B cell (primary cell): ENCODE results near the gene GABRB2. TPM values are rescaled to one million over a fixed set of nuclear protein-coding genes. Genes with fewer than 3 reads are reported as not detected.
"Not testable (repeated sequence)": the region's sequence is repeated elsewhere in the genome, so short reads cannot be mapped to it uniquely, and the experiment has no call there.

ENCODE experiments used
- ATAC-seq: fragments of 200-7000 bp; cut with Tn5 transposase; one replicate; pipeline ENCODE4 v1.10.0; 2021; ENCODE audit warnings: low read depth, mild to moderate bottlenecking, moderate number of reproducible peaks, moderate library complexity
- CTCF ChIA-PET: fragments of 350-600 bp; sonication (Branson Sonifier 250); formaldehyde crosslinking; loops from one replicate; lab custom pipeline; 2021; ENCODE audit warnings: antibody characterized with exemption, inconsistent platforms; lab: Charles Lee
- POLR2A ChIA-PET: fragments of 350-600 bp; sonication (Branson Sonifier 250); formaldehyde crosslinking; loops from one replicate; lab custom pipeline; 2021; ENCODE audit warnings: antibody characterized with exemption; lab: Charles Lee
- DNase-seq: peaks from one replicate; pipeline ENCODE4 v3.0.0; 2013
- H2AFZ ChIP-seq: 2 replicates; pipeline ENCODE4 v1.6.1; 2012; ENCODE audit warnings: mild to moderate bottlenecking, low read depth, low read length; ENCODE audit not compliant: insufficient read depth, poor library complexity, severe bottlenecking
- H3K27ac ChIP-seq, 2 donors: 1 replicate in 1 of 2; 2 replicates in 1 of 2; pipeline ENCODE4 v1.5.1; 2012 to 2013; ENCODE audit warnings: low read length in 2 of 2, mild to moderate bottlenecking in 2 of 2, moderate library complexity in 1 of 2
- H3K27me3 ChIP-seq, 4 experiments: fragments of 200-600 bp in 1 of 4; sonication (generic) in 1 of 4; replicated peaks in 1 of 4; 1 replicate in 2 of 4; 2 replicates in 2 of 4; pipeline versions ENCODE4 v1.6.1 to v1.7.0; 2013 to 2016; ENCODE audit warnings: low read length in 3 of 4, mild to moderate bottlenecking in 2 of 4, mixed read lengths in 1 of 4, moderate library complexity in 1 of 4; ENCODE audit not compliant: insufficient read depth in 4 of 4, control insufficient read depth in 3 of 4; ENCODE audit errors: control extremely low read depth in 1 of 4
- H3K36me3 ChIP-seq, 2 experiments: replicated peaks in 1 of 2; 1 replicate in 1 of 2; 2 replicates in 1 of 2; pipeline versions ENCODE4 v1.6.1 to v1.7.1; 2013; ENCODE audit warnings: low read length in 1 of 2; ENCODE audit not compliant: insufficient read depth in 2 of 2, control insufficient read depth in 1 of 2; ENCODE audit errors: control extremely low read depth in 1 of 2, extremely low read depth in 1 of 2
- H3K4me1 ChIP-seq, 2 donors: fragments of 200-600 bp in 1 of 2; sonication (generic) in 1 of 2; 1 replicate in 1 of 2; 2 replicates in 1 of 2; pipeline versions ENCODE4 v1.5.1 to v1.6.1; 2013 to 2017; ENCODE audit warnings: low read length in 2 of 2; ENCODE audit not compliant: control insufficient read depth in 2 of 2, insufficient read depth in 2 of 2
- H3K4me2 ChIP-seq: replicated peaks from 2 replicates; pipeline ENCODE3; 2012; ENCODE audit warnings: mild to moderate bottlenecking, low read depth, low read length; ENCODE audit not compliant: poor library complexity, severe bottlenecking
- H3K4me3 ChIP-seq, 5 experiments: fragments of 200-600 bp in 1 of 5; sonication (generic) in 1 of 5; 1 replicate in 3 of 5; 2 replicates in 2 of 5; pipeline versions ENCODE4 v1.5.1 to v1.7.0; 2011 to 2016; ENCODE audit warnings: low read length in 4 of 5, mild to moderate bottlenecking in 4 of 5, low read depth in 2 of 5, control low read depth in 1 of 5, moderate library complexity in 1 of 5; ENCODE audit not compliant: insufficient read depth in 1 of 5; ENCODE audit errors: control extremely low read depth in 1 of 5, extremely low read depth in 1 of 5
- H3K79me2 ChIP-seq: fragments of 200-600 bp; sonication (generic); one replicate; pipeline ENCODE4 v1.6.0; 2016; ENCODE audit warnings: low read length; ENCODE audit not compliant: control insufficient read depth, insufficient read depth
- H3K9ac ChIP-seq: fragments of 200-600 bp; sonication (generic); 2 replicates; pipeline ENCODE4 v1.6.1; 2017; ENCODE audit warnings: mild to moderate bottlenecking, low read length, moderate library complexity
- H3K9me3 ChIP-seq, 3 donors: one replicate each; pipeline versions ENCODE4 v1.6.1 to v1.7.1; 2013; ENCODE audit warnings: low read length in 2 of 3; ENCODE audit not compliant: control insufficient read depth in 2 of 3, insufficient read depth in 1 of 3; ENCODE audit errors: control extremely low read depth in 1 of 3
- H4K20me1 ChIP-seq: 2 replicates; pipeline ENCODE4 v1.6.0; 2012; ENCODE audit warnings: mild to moderate bottlenecking, low read length; ENCODE audit not compliant: insufficient read depth, control insufficient read depth, poor library complexity, severe bottlenecking
- H3K27ac Mint-ChIP-seq: one replicate; pipeline ENCODE4 v1.8.0; 2021; ENCODE audit warnings: mixed read lengths
- H3K27me3 Mint-ChIP-seq: one replicate; pipeline ENCODE4 v1.8.0; 2021; ENCODE audit warnings: mixed read lengths
- H3K4me1 Mint-ChIP-seq: one replicate; pipeline ENCODE4 v1.8.0; 2021; ENCODE audit warnings: mixed read lengths
- H3K4me3 Mint-ChIP-seq: one replicate; pipeline ENCODE4 v1.8.0; 2021; ENCODE audit warnings: mixed read lengths
- H3K9me3 Mint-ChIP-seq: one replicate; pipeline ENCODE4 v1.8.0; 2022; ENCODE audit warnings: mixed read lengths; ENCODE audit not compliant: insufficient read depth
- CTCF ChIP-seq: fragments of 200-600 bp; IDR thresholded peaks from one replicate; pipeline ENCODE4 v1.8.0; 2022; ENCODE audit warnings: antibody characterized with exemption, mild to moderate bottlenecking
- EZH2 ChIP-seq: IDR thresholded peaks from 2 replicates; pipeline ENCODE4 v1.6.1; 2012; ENCODE audit warnings: borderline replicate concordance, low read depth, mild to moderate bottlenecking, moderate library complexity, low read length; ENCODE audit not compliant: insufficient read depth, poor library complexity, severe bottlenecking
- WGBS: methylation state at CpG from one replicate; pipeline ENCODE4 v1.1.5; 2013; ENCODE audit warnings: missing lambda C conversion rate; ENCODE audit not compliant: insufficient coverage; 5-methylcytosine and 5-hydroxymethylcytosine counted together
- intact Hi-C: fragments of 100-400 bp; cut with micrococcal nuclease; formaldehyde crosslinking; loops from one replicate; pipeline ENCODE4 v1.10.0; 2022
- polyA plus RNA-seq: library from polyadenylated mRNA; depleted of rRNA; stranded (reverse); fragments of >200 nt; gene quantifications from 2 replicates; pipeline ENCODE4 v1.2.3, GENCODE V29; 2012
- total RNA-seq, 2 donors: library from RNA; stranded (reverse); fragments of 120-200 nt in 1 of 2; gene quantifications; 1 replicate in 1 of 2; 2 replicates in 1 of 2; pipeline versions ENCODE4 v1.2.3 to v1.2.4, GENCODE V29; 2013 to 2022

Gene GABRB2
- total and polyA plus RNA-seq, 2 donors (not counting 1 experiment from before 2014, with no cell fraction given), result 0.15 to 0.16 TPM

GRCh38 chr5:161258438-161258837, 288.1 kb downstream of the GABRB2 start:
- no peak overlapping the region for H3K27ac Mint-ChIP-seq
- ChIA-PET POLR2A (no interaction called here), CTCF (no interaction called here)
- H3K27me3 ChIP-seq, result no peaks in the 10 kb centered on the region
- no peak overlapping the region for H3K27ac ChIP-seq
- TF ChIP-seq CTCF (no peak), EZH2 (no peak)
- no peaks in the 10 kb centered on the region for H3K27me3 Mint-ChIP-seq
- DNase-seq (no peak), ATAC-seq (no peak)
- H3K4me2 ChIP-seq, result no peak overlapping the region
- no peaks in the 10 kb centered on the region for H3K4me1 ChIP-seq
- no peak overlapping the region for H3K4me3 Mint-ChIP-seq
- intact Hi-C loops, result no loop called here
- no peak overlapping the region for H2AFZ ChIP-seq
- H4K20me1 ChIP-seq, result no peaks in the 10 kb centered on the region
- H3K36me3 ChIP-seq, result no peaks in the 10 kb centered on the region
- no peak overlapping the region for H3K4me3 ChIP-seq
- no peaks in the 10 kb centered on the region for H3K9me3 ChIP-seq
- H3K79me2 ChIP-seq, result no peaks in the 10 kb centered on the region
- no peaks in the 10 kb centered on the region for H3K4me1 Mint-ChIP-seq
- H3K9me3 Mint-ChIP-seq, result no peaks in the 10 kb centered on the region
- no peak overlapping the region for H3K9ac ChIP-seq

DNA sequence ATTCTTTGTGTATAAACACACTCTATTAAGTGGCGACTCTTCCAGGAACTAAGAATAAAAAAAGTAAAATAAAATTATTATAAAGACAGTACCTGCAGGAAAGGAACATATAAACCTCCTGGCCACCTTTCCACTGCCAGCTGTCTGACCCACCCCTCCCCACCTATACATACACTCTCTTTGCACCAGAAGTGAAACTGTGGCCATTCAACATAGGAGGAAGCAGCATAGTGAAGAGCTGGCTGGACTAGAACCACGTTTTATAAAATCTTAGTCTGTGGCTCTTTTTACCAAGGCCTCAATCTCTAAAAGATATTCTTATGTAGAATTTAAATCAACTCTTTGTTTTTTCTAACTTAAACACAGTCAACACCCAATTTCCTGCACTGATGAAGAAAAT, 289.6 kb downstream of the GABRB2 start:
- Histone ChIP-seq H3K4me3 (no peak overlapping the region), H4K20me1 (no peaks in the 10 kb centered on the region)
- intact Hi-C loops, result no loop called here

DNA sequence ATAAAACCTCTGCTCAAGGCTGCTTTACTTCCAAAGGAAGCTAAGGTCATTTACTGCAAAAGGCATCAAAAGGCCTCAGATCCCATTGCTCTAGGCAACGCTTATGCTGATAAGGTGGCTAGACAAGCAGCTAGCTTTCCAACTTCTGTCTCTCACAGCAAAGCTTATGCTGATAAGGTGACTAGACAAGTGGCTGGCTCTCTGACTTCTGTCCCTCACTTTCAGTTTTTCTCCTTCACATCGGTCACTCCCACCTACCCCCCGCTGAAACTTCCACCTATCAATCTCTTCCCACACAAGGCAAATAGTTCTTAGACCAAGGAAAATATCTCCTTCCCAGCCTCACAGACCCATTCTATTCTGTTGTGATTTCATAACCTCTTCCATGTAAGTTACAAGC, 293.6 kb downstream of the GABRB2 start:
- H3K27ac Mint-ChIP-seq, H3K27ac ChIP-seq, H3K4me3 ChIP-seq, H3K4me3 Mint-ChIP-seq, POLR2A ChIA-PET, intact Hi-C loops, H3K27me3 Mint-ChIP-seq, H3K4me2 ChIP-seq, H4K20me1 ChIP-seq, H3K9me3 ChIP-seq, H2AFZ ChIP-seq, H3K4me1 Mint-ChIP-seq, H3K9ac ChIP-seq, H3K36me3 ChIP-seq, H3K79me2 ChIP-seq, H3K4me1 ChIP-seq, CTCF ChIA-PET, DNase-seq, H3K9me3 Mint-ChIP-seq, H3K27me3 ChIP-seq, ATAC-seq: not testable (repeated sequence)
- 93% methylated on average over 3 of the region's 3 CpGs for WGBS

More for the DNA sequence above, 289.6 kb downstream of the GABRB2 start:
- DNase-seq (no peak), ATAC-seq (no peak)
- ChIA-PET POLR2A (no interaction called here), CTCF (no interaction called here)
- WGBS, result no CpG with 5 or more reads among the region's 2 CpGs
- no peak overlapping the region for H3K9ac ChIP-seq
- Mint-ChIP-seq H3K4me1 (no peaks in the 10 kb centered on the region), H3K9me3 (no peaks in the 10 kb centered on the region), H3K27ac (no peak overlapping the region), H3K27me3 (no peaks in the 10 kb centered on the region), H3K4me3 (no peak overlapping the region)
- no peaks in the 10 kb centered on the region for H3K4me1 ChIP-seq
- H3K27ac ChIP-seq, result no peak overlapping the region
- no peaks in the 10 kb centered on the region for H3K27me3 ChIP-seq
- H3K36me3 ChIP-seq, result no peaks in the 10 kb centered on the region
- no peak overlapping the region for H3K4me2 ChIP-seq
- H2AFZ ChIP-seq, result no peak overlapping the region
- H3K9me3 ChIP-seq, result no peaks in the 10 kb centered on the region
- H3K79me2 ChIP-seq, result no peaks in the 10 kb centered on the region
- no peak for TF ChIP-seq EZH2
- TF ChIP-seq CTCF, result no peak
